HEK293 (cell line): Measurements from ENCODE around the gene PPIL4.
A peak's percentile ranks its signal among the peaks of the same experiment; 100 is the strongest.

Experiments
- CTCF ChIA-PET: fragments of 350-600 bp; formaldehyde crosslinking; extraction: SDS; loops from one replicate; lab custom pipeline; 2021; ENCODE audit warnings: antibody characterized with exemption; lab: Yijun Ruan, JAX
- POLR2A ChIA-PET: fragments of 300-600 bp; formaldehyde crosslinking; extraction: SDS; loops from one replicate; lab custom pipeline; 2020; ENCODE audit warnings: antibody characterized with exemption, inconsistent platforms; lab: Yijun Ruan, JAX
- H3K27ac ChIP-seq: fragments of 200-500 bp; sonication (Bioruptor generic); 2 replicates; pipeline ENCODE4 v1.5.1; 2014; ENCODE audit warnings: low read depth, low read length, control low read depth, inconsistent platforms; ENCODE audit errors: extremely low read depth
- H3K36me3 ChIP-seq, 2 experiments: fragments of 200-500 bp in 1 of 2; sonication (Bioruptor generic) in 1 of 2; 1 replicate in 1 of 2; 2 replicates in 1 of 2; pipeline ENCODE4 v1.5.1; 2014 to 2017; ENCODE audit warnings: inconsistent platforms in 2 of 2, low read length in 2 of 2; ENCODE audit not compliant: control insufficient read depth in 2 of 2, insufficient read depth in 1 of 2
- H3K4me1 ChIP-seq: fragments of 200-500 bp; sonication (Bioruptor generic); 2 replicates; pipeline ENCODE4 v1.5.1; 2014; ENCODE audit warnings: mild to moderate bottlenecking, low read length, inconsistent platforms; ENCODE audit not compliant: control insufficient read depth, insufficient read depth
- H3K4me3 ChIP-seq: 2 replicates; pipeline ENCODE4 v1.5.1; 2011; ENCODE audit warnings: low read depth, mild to moderate bottlenecking, control low read depth, low read length, moderate library complexity
- H3K9me3 ChIP-seq: fragments of 200-500 bp; sonication (Bioruptor generic); 2 replicates; pipeline ENCODE4 v1.5.1; 2014; ENCODE audit warnings: low read depth, low read length, inconsistent platforms; ENCODE audit not compliant: control insufficient read depth, insufficient read depth
- FEZF1 ChIP-seq: fragments of 450-650 bp; formaldehyde crosslinking; IDR thresholded peaks from 2 replicates; pipeline ENCODE4 v1.5.1; 2016; ENCODE audit warnings: missing biosample characterization, missing genetic modification characterization
- GFI1B ChIP-seq: fragments of 450-650 bp; formaldehyde crosslinking; IDR thresholded peaks from 2 replicates; pipeline ENCODE4 v1.5.1; 2016; ENCODE audit warnings: missing biosample characterization, missing genetic modification characterization
- KLF1 ChIP-seq: fragments of 450-650 bp; formaldehyde crosslinking; IDR thresholded peaks from 2 replicates; pipeline ENCODE4 v1.5.1; 2016; ENCODE audit warnings: missing biosample characterization, missing genetic modification characterization
- KLF7 ChIP-seq: fragments of 450-650 bp; formaldehyde crosslinking; IDR thresholded peaks from 2 replicates; pipeline ENCODE4 v1.5.1; 2016; ENCODE audit warnings: missing biosample characterization, missing genetic modification characterization, borderline replicate concordance
- KLF9 ChIP-seq: fragments of 450-650 bp; formaldehyde crosslinking; IDR thresholded peaks from 2 replicates; pipeline ENCODE4 v1.5.1; 2016; ENCODE audit warnings: missing biosample characterization, missing genetic modification characterization, low read depth
- MZF1 ChIP-seq: fragments of 450-650 bp; formaldehyde crosslinking; IDR thresholded peaks from 2 replicates; pipeline ENCODE4 v1.5.1; 2017; ENCODE audit warnings: missing biosample characterization, missing genetic modification characterization, borderline replicate concordance
- OSR2 ChIP-seq: fragments of 450-650 bp; formaldehyde crosslinking; IDR thresholded peaks from 2 replicates; pipeline ENCODE4 v1.5.1; 2016; ENCODE audit warnings: missing biosample characterization, missing genetic modification characterization
- SP3 ChIP-seq: fragments of 450-650 bp; formaldehyde crosslinking; IDR thresholded peaks from 2 replicates; pipeline ENCODE4 v1.5.1; 2016; ENCODE audit warnings: missing biosample characterization, missing genetic modification characterization
- TCF7L2 ChIP-seq: IDR thresholded peaks from 2 replicates; pipeline ENCODE4 v1.6.1; 2011; ENCODE audit warnings: low read depth, mild to moderate bottlenecking, inconsistent platforms, low read length, moderate library complexity, borderline replicate concordance
- ZBTB17 ChIP-seq: fragments of 450-650 bp; formaldehyde crosslinking; IDR thresholded peaks from 2 replicates; pipeline ENCODE4 v1.5.1; 2016; ENCODE audit warnings: missing biosample characterization, missing genetic modification characterization
- ZBTB8A ChIP-seq: fragments of 450-650 bp; formaldehyde crosslinking; IDR thresholded peaks from 2 replicates; pipeline ENCODE4 v1.5.1; 2016; ENCODE audit warnings: missing biosample characterization, missing genetic modification characterization
- ZEB2 ChIP-seq: fragments of 450-650 bp; formaldehyde crosslinking; IDR thresholded peaks from 2 replicates; pipeline ENCODE4 v1.5.1; 2016; ENCODE audit warnings: missing biosample characterization, missing genetic modification characterization
- ZFHX2 ChIP-seq: fragments of 450-650 bp; formaldehyde crosslinking; conservative IDR thresholded peaks from 2 replicates; pipeline ENCODE4 v1.5.1; 2016; ENCODE audit warnings: missing biosample characterization, missing genetic modification characterization
- ZNF146 ChIP-seq: fragments of 450-650 bp; formaldehyde crosslinking; IDR thresholded peaks from 2 replicates; pipeline ENCODE4 v1.5.1; 2016; ENCODE audit warnings: missing biosample characterization, missing genetic modification characterization
- ZNF221 ChIP-seq: fragments of 450-650 bp; formaldehyde crosslinking; IDR thresholded peaks from 2 replicates; pipeline ENCODE4 v1.5.1; 2017; ENCODE audit warnings: missing biosample characterization, missing genetic modification characterization, borderline replicate concordance
- ZNF350 ChIP-seq: fragments of 450-650 bp; formaldehyde crosslinking; IDR thresholded peaks from 2 replicates; pipeline ENCODE4 v1.5.0; 2017; ENCODE audit warnings: missing biosample characterization, mild to moderate bottlenecking, missing genetic modification characterization
- ZNF394 ChIP-seq: fragments of 450-650 bp; formaldehyde crosslinking; IDR thresholded peaks from 2 replicates; pipeline ENCODE4 v1.5.1; 2016; ENCODE audit warnings: missing biosample characterization, missing genetic modification characterization, mild to moderate bottlenecking, moderate library complexity, borderline replicate concordance
- ZNF501 ChIP-seq: fragments of 450-650 bp; formaldehyde crosslinking; IDR thresholded peaks from 2 replicates; pipeline ENCODE4 v1.5.1; 2016; ENCODE audit warnings: missing biosample characterization, missing genetic modification characterization
- ZNF560 ChIP-seq: fragments of 450-650 bp; formaldehyde crosslinking; IDR thresholded peaks from 2 replicates; pipeline ENCODE4 v1.5.1; 2017; ENCODE audit warnings: missing biosample characterization, missing genetic modification characterization, borderline replicate concordance
- ZNF561 ChIP-seq: fragments of 450-650 bp; IDR thresholded peaks from 2 replicates; pipeline ENCODE4 v1.5.1; 2018; ENCODE audit warnings: missing biosample characterization, missing genetic modification characterization, borderline replicate concordance
- ZNF600 ChIP-seq: fragments of 450-650 bp; formaldehyde crosslinking; IDR thresholded peaks from 2 replicates; pipeline ENCODE4 v1.5.1; 2016; ENCODE audit warnings: missing biosample characterization, missing genetic modification characterization
- ZNF660 ChIP-seq: fragments of 450-650 bp; IDR thresholded peaks from 2 replicates; pipeline ENCODE4 v1.5.1; 2018; ENCODE audit warnings: missing biosample characterization, mild to moderate bottlenecking, missing genetic modification characterization
- ZNF843 ChIP-seq: fragments of 450-650 bp; formaldehyde crosslinking; IDR thresholded peaks from 2 replicates; pipeline ENCODE4 v1.5.1; 2016; ENCODE audit warnings: missing biosample characterization, missing genetic modification characterization
- ZSCAN30 ChIP-seq: fragments of 450-650 bp; IDR thresholded peaks from 2 replicates; pipeline ENCODE4 v1.5.1; 2018; ENCODE audit warnings: missing biosample characterization, mild to moderate bottlenecking, missing genetic modification characterization, moderate library complexity
- TF ChIP-seq, protein P1 (sequence below): fragments of 450-650 bp; formaldehyde crosslinking; IDR thresholded peaks from 2 replicates; pipeline ENCODE4 v1.5.1; 2016; ENCODE audit warnings: missing biosample characterization, missing genetic modification characterization
- TF ChIP-seq, protein P2 (sequence below): fragments of 450-650 bp; formaldehyde crosslinking; IDR thresholded peaks from 2 replicates; pipeline ENCODE4 v1.5.1; 2016; ENCODE audit warnings: missing biosample characterization, missing genetic modification characterization
- TF ChIP-seq, protein P3 (sequence below): fragments of 450-650 bp; formaldehyde crosslinking; IDR thresholded peaks from 2 replicates; pipeline ENCODE4 v1.5.1; 2016; ENCODE audit warnings: missing biosample characterization, missing genetic modification characterization
- TF ChIP-seq, protein P4 (sequence below): fragments of 450-650 bp; formaldehyde crosslinking; IDR thresholded peaks from 2 replicates; pipeline ENCODE4 v1.5.1; 2016; ENCODE audit warnings: missing biosample characterization, missing genetic modification characterization
- TF ChIP-seq, protein P5 (sequence below): fragments of 450-650 bp; formaldehyde crosslinking; IDR thresholded peaks from 2 replicates; pipeline ENCODE4 v1.5.1; 2017; ENCODE audit warnings: missing biosample characterization, missing genetic modification characterization

Gene PPIL4

DNA sequence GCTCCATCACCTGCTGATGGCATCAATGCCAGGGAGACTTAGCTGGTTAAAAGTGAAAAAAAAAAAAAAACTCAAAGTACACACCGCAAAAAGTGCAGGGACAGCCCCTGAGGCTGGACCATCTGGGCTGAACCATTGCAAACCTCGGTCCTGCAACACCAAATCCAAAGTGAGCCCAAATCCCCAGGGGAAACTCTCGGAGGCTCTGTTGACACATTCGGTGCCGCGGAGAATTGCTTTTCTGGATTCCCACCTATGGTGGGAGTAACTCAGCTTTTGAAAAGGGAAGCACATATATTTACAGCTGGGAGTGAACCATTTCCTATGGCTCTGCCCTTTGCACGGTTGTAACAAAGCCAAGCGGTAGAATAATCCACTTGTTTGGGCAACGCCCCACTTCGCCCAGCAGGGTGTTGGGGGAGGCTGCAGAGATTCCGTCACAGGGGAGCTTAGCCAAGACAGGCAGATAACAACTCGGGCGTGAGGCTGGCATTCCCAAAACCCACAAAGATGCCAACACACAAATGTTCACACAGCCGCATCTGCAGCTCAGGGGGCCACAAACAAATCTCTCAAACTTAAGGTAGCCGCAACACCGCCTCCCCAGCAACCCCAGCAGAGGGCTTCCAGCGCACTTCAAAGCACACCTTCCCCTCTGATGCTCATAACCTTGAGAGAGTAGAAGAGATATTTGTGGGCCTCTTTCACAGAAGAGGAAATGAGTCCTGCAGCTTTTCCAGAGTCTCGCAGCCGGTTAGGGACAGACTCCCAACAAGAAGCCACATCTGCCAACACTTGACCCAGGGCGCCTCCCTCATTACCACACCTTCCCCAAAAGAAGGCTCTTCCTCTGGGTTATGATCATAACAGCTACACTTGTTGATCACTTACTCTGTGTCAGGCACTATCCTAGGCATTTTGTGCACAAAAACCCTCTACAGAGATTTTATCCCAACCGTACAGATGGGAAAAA is 72.5 kb downstream of the PPIL4 start:
- Histone ChIP-seq H3K4me3 (no peak overlapping the region), H3K27ac (no peak overlapping the region), H3K4me1 (peaks cover 9% of the 10 kb centered on the region), H3K36me3 (no peaks in the 10 kb centered on the region), H3K9me3 (no peaks in the 10 kb centered on the region)
- ChIA-PET CTCF (interaction anchor here (1.0 to 1.5 kb wide), 4 partner anchors 30 to 445 kb away, joined by 3 to 6 read pairs (median 4); no protein-coding TSS in a partner anchor), POLR2A (interaction anchor here (0.5 kb wide), 1 partner anchor 1975 kb away, joined by 3 read pairs; no protein-coding TSS in a partner anchor)
- TF ChIP-seq, protein P1, sequence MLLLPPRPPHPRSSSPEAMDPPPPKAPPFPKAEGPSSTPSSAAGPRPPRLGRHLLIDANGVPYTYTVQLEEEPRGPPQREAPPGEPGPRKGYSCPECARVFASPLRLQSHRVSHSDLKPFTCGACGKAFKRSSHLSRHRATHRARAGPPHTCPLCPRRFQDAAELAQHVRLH, result peak; percentile 37; the same call in 1 of the 2 replicates
- TF ChIP-seq ZNF843 (tag by site-specific recombination) (peak; percentile 83), ZFHX2 (peak; percentile 30; the same call in 1 of the 2 replicates), ZBTB17 (tag by site-specific recombination) (peak; percentile 24; the same call in 1 of the 2 replicates), FEZF1 (tag by site-specific recombination) (peak; percentile 95), ZEB2 (peak; percentile 57; the same call in 1 of the 2 replicates), TCF7L2 (no peak), ZNF394 (no peak), ZNF660 (tag by site-specific recombination) (peak; percentile 83; the same call in 1 of the 2 replicates), SP3 (tag by site-specific recombination) (0 out of 2 replicates have a peak, but pooled peaks have one; percentile 23), OSR2 (tag by site-specific recombination) (peak; percentile 79), ZBTB8A (tag by site-specific recombination) (peak; percentile 68), ZNF560 (no peak), ZNF501 (tag by site-specific recombination) (peak; percentile 32; the same call in 1 of the 2 replicates), MZF1 (tag by site-specific recombination) (no peak; the same call in 1 of the 2 replicates), ZSCAN30 (tag by site-specific recombination) (peak; percentile 36; the same call in 1 of the 2 replicates), ZNF561 (tag by site-specific recombination) (peak; percentile 40; the same call in 1 of the 2 replicates), ZNF221 (tag by site-specific recombination) (no peak), KLF7 (peak; percentile 95), ZNF600 (peak; percentile 95), KLF1 (tag by site-specific recombination) (peak; percentile 100), GFI1B (tag by site-specific recombination) (0 out of 2 replicates have a peak, but pooled peaks have one; percentile 53), ZNF146 (no peak), ZNF350 (tag by site-specific recombination) (no peak), KLF9 (peak; percentile 63)
- TF ChIP-seq, protein P2, sequence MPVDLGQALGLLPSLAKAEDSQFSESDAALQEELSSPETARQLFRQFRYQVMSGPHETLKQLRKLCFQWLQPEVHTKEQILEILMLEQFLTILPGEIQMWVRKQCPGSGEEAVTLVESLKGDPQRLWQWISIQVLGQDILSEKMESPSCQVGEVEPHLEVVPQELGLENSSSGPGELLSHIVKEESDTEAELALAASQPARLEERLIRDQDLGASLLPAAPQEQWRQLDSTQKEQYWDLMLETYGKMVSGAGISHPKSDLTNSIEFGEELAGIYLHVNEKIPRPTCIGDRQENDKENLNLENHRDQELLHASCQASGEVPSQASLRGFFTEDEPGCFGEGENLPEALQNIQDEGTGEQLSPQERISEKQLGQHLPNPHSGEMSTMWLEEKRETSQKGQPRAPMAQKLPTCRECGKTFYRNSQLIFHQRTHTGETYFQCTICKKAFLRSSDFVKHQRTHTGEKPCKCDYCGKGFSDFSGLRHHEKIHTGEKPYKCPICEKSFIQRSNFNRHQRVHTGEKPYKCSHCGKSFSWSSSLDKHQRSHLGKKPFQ (tag by site-specific recombination), result peak; percentile 92
- TF ChIP-seq, protein P3, sequence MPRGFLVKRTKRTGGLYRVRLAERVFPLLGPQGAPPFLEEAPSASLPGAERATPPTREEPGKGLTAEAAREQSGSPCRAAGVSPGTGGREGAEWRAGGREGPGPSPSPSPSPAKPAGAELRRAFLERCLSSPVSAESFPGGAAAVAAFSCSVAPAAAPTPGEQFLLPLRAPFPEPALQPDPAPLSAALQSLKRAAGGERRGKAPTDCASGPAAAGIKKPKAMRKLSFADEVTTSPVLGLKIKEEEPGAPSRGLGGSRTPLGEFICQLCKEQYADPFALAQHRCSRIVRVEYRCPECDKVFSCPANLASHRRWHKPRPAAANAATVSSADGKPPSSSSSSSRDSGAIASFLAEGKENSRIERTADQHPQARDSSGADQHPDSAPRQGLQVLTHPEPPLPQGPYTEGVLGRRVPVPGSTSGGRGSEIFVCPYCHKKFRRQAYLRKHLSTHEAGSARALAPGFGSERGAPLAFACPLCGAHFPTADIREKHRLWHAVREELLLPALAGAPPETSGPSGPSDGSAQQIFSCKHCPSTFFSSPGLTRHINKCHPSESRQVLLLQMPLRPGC (tag by site-specific recombination), result peak; percentile 90
- TF ChIP-seq, protein P4, sequence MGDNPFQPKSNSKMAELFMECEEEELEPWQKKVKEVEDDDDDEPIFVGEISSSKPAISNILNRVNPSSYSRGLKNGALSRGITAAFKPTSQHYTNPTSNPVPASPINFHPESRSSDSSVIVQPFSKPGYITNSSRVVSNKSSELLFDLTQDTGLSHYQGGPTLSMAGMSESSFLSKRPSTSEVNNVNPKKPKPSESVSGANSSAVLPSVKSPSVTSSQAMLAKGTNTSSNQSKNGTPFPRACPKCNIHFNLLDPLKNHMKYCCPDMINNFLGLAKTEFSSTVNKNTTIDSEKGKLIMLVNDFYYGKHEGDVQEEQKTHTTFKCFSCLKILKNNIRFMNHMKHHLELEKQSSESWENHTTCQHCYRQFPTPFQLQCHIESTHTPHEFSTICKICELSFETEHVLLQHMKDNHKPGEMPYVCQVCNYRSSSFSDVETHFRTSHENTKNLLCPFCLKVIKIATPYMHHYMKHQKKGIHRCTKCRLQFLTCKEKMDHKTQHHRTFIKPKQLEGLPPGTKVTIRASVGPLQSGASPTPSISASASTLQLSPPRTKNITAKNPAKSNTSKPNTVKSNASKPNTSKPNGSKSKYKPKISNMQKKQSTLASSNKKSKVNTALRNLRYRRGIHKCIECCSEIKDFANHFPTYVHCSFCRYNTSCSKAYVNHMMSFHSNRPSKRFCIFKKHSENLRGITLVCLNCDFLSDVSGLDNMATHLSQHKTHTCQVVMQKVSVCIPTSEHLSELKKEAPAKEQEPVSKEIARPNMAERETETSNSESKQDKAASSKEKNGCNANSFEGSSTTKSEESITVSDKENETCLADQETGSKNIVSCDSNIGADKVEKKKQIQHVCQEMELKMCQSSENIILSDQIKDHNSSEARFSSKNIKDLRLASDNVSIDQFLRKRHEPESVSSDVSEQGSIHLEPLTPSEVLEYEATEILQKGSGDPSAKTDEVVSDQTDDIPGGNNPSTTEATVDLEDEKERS (tag by site-specific recombination), result no peak
- TF ChIP-seq, protein P5, sequence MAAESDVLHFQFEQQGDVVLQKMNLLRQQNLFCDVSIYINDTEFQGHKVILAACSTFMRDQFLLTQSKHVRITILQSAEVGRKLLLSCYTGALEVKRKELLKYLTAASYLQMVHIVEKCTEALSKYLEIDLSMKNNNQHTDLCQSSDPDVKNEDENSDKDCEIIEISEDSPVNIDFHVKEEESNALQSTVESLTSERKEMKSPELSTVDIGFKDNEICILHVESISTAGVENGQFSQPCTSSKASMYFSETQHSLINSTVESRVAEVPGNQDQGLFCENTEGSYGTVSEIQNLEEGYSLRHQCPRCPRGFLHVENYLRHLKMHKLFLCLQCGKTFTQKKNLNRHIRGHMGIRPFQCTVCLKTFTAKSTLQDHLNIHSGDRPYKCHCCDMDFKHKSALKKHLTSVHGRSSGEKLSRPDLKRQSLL (tag by site-specific recombination), result no peak
